MM.1S (cell line): ENCODE results near the gene LMTK3.
A peak's percentile ranks its signal among the peaks of the same experiment; 100 is the strongest.

Experiments used
- CTCF ChIP-seq: fragments of 300-600 bp; sonication (generic); IDR thresholded peaks from 2 replicates; pipeline ENCODE4 v1.5.1; 2016; ENCODE audit warnings: antibody characterized with exemption, low read length, mixed read lengths
- EZH2 ChIP-seq: fragments of 300-600 bp; sonication (generic); optimal IDR thresholded peaks from 2 replicates; pipeline ENCODE3; 2017; ENCODE audit warnings: low read depth, mild to moderate bottlenecking, antibody characterized with exemption, low read length, mixed read lengths

GRCh38 chr19:48506138-48506733 lies 5.4 kb downstream of the LMTK3 start:
- TF ChIP-seq CTCF (peak; percentile 47), EZH2 (no peak)
